ENCODE results near the gene CLSTN2. TPM values are rescaled to one million over a fixed set of nuclear protein-coding genes. Genes with fewer than 3 reads are reported as not detected.

Gene CLSTN2
- total and polyA plus RNA-seq, 8 donors = 0.31 to 1.1 (median 0.61) TPM

GRCh38 chr3:140177943-140178342 is 243.0 kb downstream of the CLSTN2 start:
- H3K9me3 ChIP-seq = no peaks in the 10 kb centered on the region
- DNase-seq = no peak
- H3K27ac ChIP-seq = no peak overlapping the region
- H3K4me1 ChIP-seq = no peaks in the 10 kb centered on the region
- no peak for ATAC-seq
- intact Hi-C loops (cut with DNase I) = no loop called here
- H3K36me3 ChIP-seq = no peaks in the 10 kb centered on the region
- H3K4me3 ChIP-seq = no peak overlapping the region
- H3K27me3 ChIP-seq = no peaks in the 10 kb centered on the region
- no peak for TF ChIP-seq CTCF (IDR thresholded peaks at IDR 0.05)

GRCh38 chr3:140178482-140178881 is 243.5 kb downstream of the CLSTN2 start:
- no peak overlapping the region for H3K27ac ChIP-seq
- no peaks in the 10 kb centered on the region for H3K9me3 ChIP-seq
- TF ChIP-seq CTCF (IDR thresholded peaks at IDR 0.05) = no peak
- H3K4me1 ChIP-seq = no peaks in the 10 kb centered on the region
- no peak for DNase-seq
- H3K27me3 ChIP-seq = no peaks in the 10 kb centered on the region
- intact Hi-C loops (cut with DNase I) = no loop called here
- H3K4me3 ChIP-seq = no peak overlapping the region
- H3K36me3 ChIP-seq = no peaks in the 10 kb centered on the region
- no peak for ATAC-seq

- DNase-seq (no peak), ATAC-seq (no peak)
- Histone ChIP-seq H3K9me3 (no peaks in the 10 kb centered on the region), H3K4me1 (no peaks in the 10 kb centered on the region), H3K27ac (no peak overlapping the region), H3K27me3 (no peaks in the 10 kb centered on the region), H3K4me3 (no peak overlapping the region), H3K36me3 (no peaks in the 10 kb centered on the region)
- intact Hi-C loops (cut with DNase I) = no loop called here
- TF ChIP-seq CTCF (IDR thresholded peaks at IDR 0.05) = no peak
These were observed 245.6 kb downstream of the CLSTN2 start for GRCh38 chr3:140180603-140181002.

GRCh38 chr3:140185375-140185774 is 250.4 kb downstream of the CLSTN2 start:
- Histone ChIP-seq H3K4me3 (no peak overlapping the region), H3K4me1 (no peaks in the 10 kb centered on the region), H3K9me3 (no peaks in the 10 kb centered on the region), H3K27ac (no peak overlapping the region), H3K27me3 (no peaks in the 10 kb centered on the region), H3K36me3 (no peaks in the 10 kb centered on the region)
- ATAC-seq (no peak), DNase-seq (no peak)
- TF ChIP-seq CTCF (IDR thresholded peaks at IDR 0.05) = no peak
- intact Hi-C loops (cut with DNase I) = no loop called here

GRCh38 chr3:140186421-140186920 is 251.5 kb downstream of the CLSTN2 start:
- TF ChIP-seq CTCF (IDR thresholded peaks at IDR 0.05) = no peak
- intact Hi-C loops (cut with DNase I) = no loop called here
- peak; percentile 26 for ATAC-seq
- Histone ChIP-seq H3K4me1 (no peaks in the 10 kb centered on the region), H3K27me3 (no peaks in the 10 kb centered on the region), H3K27ac (no peak overlapping the region), H3K4me3 (no peak overlapping the region), H3K9me3 (no peaks in the 10 kb centered on the region), H3K36me3 (no peaks in the 10 kb centered on the region)
- DNase-seq = peak in 2 of 4 donors; percentile 30 to 60
